BLaER1 treated with 17β-estradiol and CSF1 and Interleukin-3, amounts not matched to agents 10 nM and 100 nM (cell line): ENCODE measurements around the gene CASP2.

Source experiments
- H3K27ac ChIP-seq, 11 experiments: shearing (Covaris generic); formaldehyde crosslinking; 2 replicates each; pipeline ENCODE4 v1.8.1; 2022
- H3K27me3 ChIP-seq, 11 experiments: shearing (Covaris generic); formaldehyde crosslinking; 2 replicates each; pipeline ENCODE4 v1.8.1; 2022
- H3K36me3 ChIP-seq, 11 experiments: shearing (Covaris generic); formaldehyde crosslinking; 2 replicates each; pipeline ENCODE4 v1.8.1; 2022
- H3K4me1 ChIP-seq, 10 experiments: shearing (Covaris generic); formaldehyde crosslinking; 2 replicates each; pipeline ENCODE4 v1.8.1; 2022
- H3K4me2 ChIP-seq, 11 experiments: shearing (Covaris generic); formaldehyde crosslinking; 2 replicates each; pipeline ENCODE4 v1.8.1; 2022
- H3K4me3 ChIP-seq, 10 experiments: shearing (Covaris generic); formaldehyde crosslinking; 2 replicates each; pipeline ENCODE4 v1.8.1; 2022
- H3K9ac ChIP-seq, 11 experiments: shearing (Covaris generic); formaldehyde crosslinking; 2 replicates each; pipeline ENCODE4 v1.8.1; 2022
- H3K9me3 ChIP-seq, 11 experiments: shearing (Covaris generic); formaldehyde crosslinking; replicated peaks in 1 of 11; 2 replicates each; pipeline ENCODE4 v1.8.1; 2022
- H4K20me1 ChIP-seq, 11 experiments: shearing (Covaris generic); formaldehyde crosslinking; 2 replicates each; pipeline ENCODE4 v1.8.1; 2022
- Cebpa-rat ChIP-seq, 11 experiments: shearing (Covaris generic); IDR thresholded peaks; 2 replicates each; pipeline ENCODE4 v1.8.1; 2022

Gene CASP2

GRCh38 chr7:143304938-143305337 is 16.8 kb downstream of the CASP2 start:
- peaks cover 18 to 84% (median 46%) of the 10 kb centered on the region in 10 experiments for H3K4me1 ChIP-seq
- H3K4me3 ChIP-seq: no peak overlapping the region
- H4K20me1 ChIP-seq: peaks cover 0 to 51% (median 16%) of the 10 kb centered on the region in 11 experiments; a peak in 11 of 22 replicates
- H3K4me2 ChIP-seq: no peak overlapping the region
- H3K9me3 ChIP-seq: peaks cover 0 to 9% (median 0%) of the 10 kb centered on the region in 11 experiments; a peak in 4 of 22 replicates
- no peak overlapping the region for H3K9ac ChIP-seq
- peaks cover 76 to 100% (median 96%) of the 10 kb centered on the region in 11 experiments for H3K36me3 ChIP-seq
- H3K27me3 ChIP-seq: no peaks in the 10 kb centered on the region
- no peak overlapping the region for H3K27ac ChIP-seq
- TF ChIP-seq Cebpa-rat (IDR thresholded peaks at IDR 0.05): no peak

GRCh38 chr7:143305423-143306070 is 17.4 kb downstream of the CASP2 start:
- no peak for TF ChIP-seq Cebpa-rat (IDR thresholded peaks at IDR 0.05)
- H3K9me3 ChIP-seq: peaks cover 0 to 10% (median 0%) of the 10 kb centered on the region in 11 experiments; a peak in 4 of 22 replicates
- H3K4me2 ChIP-seq: peak overlapping the region in 3 of 11 experiments; percentile 3 to 16 (median 6); a peak in 2 of 22 replicates
- H3K27me3 ChIP-seq: no peaks in the 10 kb centered on the region
- no peak overlapping the region for H3K4me3 ChIP-seq
- H3K9ac ChIP-seq: peak overlapping the region in 1 of 11 experiments; percentile 31; a peak in 2 of 22 replicates
- H4K20me1 ChIP-seq: peaks cover 0 to 44% (median 16%) of the 10 kb centered on the region in 11 experiments; a peak in 10 of 22 replicates
- peaks cover 69 to 97% (median 89%) of the 10 kb centered on the region in 11 experiments for H3K36me3 ChIP-seq
- H3K4me1 ChIP-seq: peaks cover 18 to 84% (median 46%) of the 10 kb centered on the region in 10 experiments
- peak overlapping the region in 2 of 11 experiments; percentile 23 to 31; a peak in 2 of 22 replicates for H3K27ac ChIP-seq

- Histone ChIP-seq H3K27me3 (no peaks in the 10 kb centered on the region), H3K4me1 (peaks cover 17 to 78% (median 41%) of the 10 kb centered on the region in 10 experiments), H3K36me3 (peaks cover 42 to 70% (median 63%) of the 10 kb centered on the region in 11 experiments), H3K4me3 (no peak overlapping the region), H3K9me3 (peaks cover 0 to 14% (median 0%) of the 10 kb centered on the region in 11 experiments; a peak in 9 of 22 replicates), H3K27ac (peak overlapping the region in 1 of 11 experiments; percentile 1; a peak in 1 of 22 replicates), H4K20me1 (peaks cover 0 to 28% (median 15%) of the 10 kb centered on the region in 11 experiments; a peak in 9 of 22 replicates), H3K9ac (no peak overlapping the region), H3K4me2 (peak overlapping the region in 5 of 11 experiments; percentile 25 to 90 (median 82); a peak in 6 of 22 replicates)
- no peak for TF ChIP-seq Cebpa-rat (IDR thresholded peaks at IDR 0.05)
Observed at GRCh38 chr7:143308632-143309031, 20.5 kb downstream of the CASP2 start.

GRCh38 chr7:143314127-143314526 is 26.0 kb downstream of the CASP2 start:
- H3K9ac ChIP-seq: no peak overlapping the region
- H3K4me1 ChIP-seq: peaks cover 17 to 70% (median 45%) of the 10 kb centered on the region in 10 experiments
- peak overlapping the region in 2 of 11 experiments; percentile 14 to 15; a peak in 1 of 22 replicates for H3K27ac ChIP-seq
- no peak for TF ChIP-seq Cebpa-rat (IDR thresholded peaks at IDR 0.05)
- no peak overlapping the region for H3K4me3 ChIP-seq
- H3K27me3 ChIP-seq: no peaks in the 10 kb centered on the region
- H3K9me3 ChIP-seq: peaks cover 0 to 13% (median 0%) of the 10 kb centered on the region in 11 experiments; a peak in 7 of 22 replicates
- H4K20me1 ChIP-seq: no peaks in the 10 kb centered on the region; a peak in 1 of 22 replicates
- H3K4me2 ChIP-seq: peak overlapping the region in 5 of 11 experiments; percentile 1 to 71 (median 69); a peak in 8 of 22 replicates
- H3K36me3 ChIP-seq: peaks cover 0 to 16% (median 8%) of the 10 kb centered on the region in 11 experiments; a peak in 17 of 22 replicates

DNA sequence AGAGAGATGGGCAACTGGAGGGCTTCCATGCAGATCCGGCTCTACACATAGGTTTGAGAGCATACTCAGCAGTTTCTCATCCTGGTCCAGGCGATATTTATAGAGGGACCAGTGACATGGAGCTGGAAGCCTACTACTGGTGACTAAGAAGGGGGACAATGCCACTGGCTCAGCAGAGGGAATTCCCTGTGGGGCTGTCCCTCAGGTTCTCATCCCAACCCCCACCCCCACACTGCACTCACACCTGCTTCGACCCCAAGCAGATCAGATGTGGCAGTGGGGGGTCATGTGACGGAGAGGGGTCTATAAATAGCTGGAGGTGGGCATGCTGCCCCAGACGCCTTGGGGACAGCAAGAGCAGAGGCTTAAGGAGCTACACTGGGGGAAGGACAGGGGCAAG is 27.6 kb downstream of the CASP2 start, which contains the start of gene CLCN1:
Gene CLCN1 (plus strand): TSS at position 336 of the 400 bp plus-strand sequence. CDS start 102 bp downstream, outside the sequence.
- Histone ChIP-seq H3K4me1 (peaks cover 9 to 53% (median 30%) of the 10 kb centered on the region in 10 experiments), H3K4me2 (peak within 1 kb of the TSS in 7 of 11 experiments; percentile 3 to 71 (median 46); a peak in 11 of 22 replicates), H3K27ac (peak within 1 kb of the TSS in 2 of 11 experiments; percentile 10 to 26; a peak in 2 of 22 replicates), H3K9me3 (peaks cover 0 to 10% (median 0%) of the 10 kb centered on the region in 11 experiments; a peak in 5 of 22 replicates), H4K20me1 (no peaks in the 10 kb centered on the region), H3K27me3 (no peaks in the 10 kb centered on the region), H3K36me3 (peaks cover 0 to 8% (median 0%) of the 10 kb centered on the region in 11 experiments; a peak in 6 of 22 replicates), H3K9ac (no peak within 1 kb of the TSS), H3K4me3 (no peak within 1 kb of the TSS)
- TF ChIP-seq Cebpa-rat (IDR thresholded peaks at IDR 0.05): no peak

- Histone ChIP-seq H3K36me3 (peaks cover 0 to 8% (median 0%) of the 10 kb centered on the region in 11 experiments; a peak in 6 of 22 replicates), H3K27ac (no peak overlapping the region), H3K4me1 (peaks cover 2 to 52% (median 22%) of the 10 kb centered on the region in 10 experiments), H3K9ac (no peak overlapping the region), H4K20me1 (no peaks in the 10 kb centered on the region), H3K9me3 (peaks cover 0 to 10% (median 0%) of the 10 kb centered on the region in 11 experiments; a peak in 5 of 22 replicates), H3K4me2 (peak overlapping the region in 7 of 11 experiments; percentile 3 to 71 (median 46); a peak in 9 of 22 replicates), H3K27me3 (no peaks in the 10 kb centered on the region), H3K4me3 (no peak overlapping the region)
- TF ChIP-seq Cebpa-rat (IDR thresholded peaks at IDR 0.05): no peak
Observed at GRCh38 chr7:143316492-143316891, 28.3 kb downstream of the CASP2 start.

DNA sequence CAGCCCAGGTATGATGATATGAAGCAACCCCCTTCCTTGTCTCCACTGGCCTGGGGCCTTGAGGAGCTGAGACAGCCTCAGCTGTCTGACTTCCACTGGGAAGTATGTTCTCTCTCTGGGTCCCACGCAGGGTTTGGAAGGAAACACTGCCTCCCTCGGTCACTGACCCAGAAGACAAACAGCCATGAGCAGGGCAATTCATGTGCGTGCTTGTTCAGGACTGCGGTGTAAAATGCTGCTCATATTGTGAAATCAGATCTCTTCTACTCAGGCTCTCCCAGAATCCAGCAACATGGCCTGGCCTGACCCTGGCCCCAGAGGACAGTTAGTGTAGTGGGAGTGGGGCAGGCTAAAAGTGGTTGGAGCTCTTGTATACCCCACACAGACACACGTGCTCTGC is 30.5 kb downstream of the CASP2 start:
- Histone ChIP-seq H3K27ac (no peak overlapping the region), H3K4me3 (no peak overlapping the region), H3K9ac (no peak overlapping the region), H3K4me2 (peak overlapping the region in 1 of 11 experiments; percentile 22; a peak in 1 of 22 replicates), H4K20me1 (no peaks in the 10 kb centered on the region), H3K9me3 (no peaks in the 10 kb centered on the region), H3K36me3 (peaks cover 0 to under 1% (median 0%) of the 10 kb centered on the region in 11 experiments; a peak in 1 of 22 replicates), H3K4me1 (peaks cover 0 to 65% (median 19%) of the 10 kb centered on the region in 10 experiments; a peak in 12 of 20 replicates), H3K27me3 (no peaks in the 10 kb centered on the region)
- TF ChIP-seq Cebpa-rat (IDR thresholded peaks at IDR 0.05): no peak

GRCh38 chr7:143320620-143321019 is 32.5 kb downstream of the CASP2 start:
- peaks cover 0 to 65% (median 11%) of the 10 kb centered on the region in 10 experiments; a peak in 12 of 20 replicates for H3K4me1 ChIP-seq
- no peak overlapping the region for H3K27ac ChIP-seq

GRCh38 chr7:143321242-143321641 is 33.1 kb downstream of the CASP2 start:
- H4K20me1 ChIP-seq: no peaks in the 10 kb centered on the region
- no peak overlapping the region for H3K27ac ChIP-seq
- H3K9me3 ChIP-seq: no peaks in the 10 kb centered on the region
- H3K4me1 ChIP-seq: peaks cover 0 to 65% (median 5%) of the 10 kb centered on the region in 10 experiments; a peak in 12 of 20 replicates
- no peak for TF ChIP-seq Cebpa-rat (IDR thresholded peaks at IDR 0.05)
- no peak overlapping the region for H3K4me3 ChIP-seq
- H3K4me2 ChIP-seq: peak overlapping the region in 3 of 11 experiments; percentile 30 to 67 (median 60); a peak in 2 of 22 replicates
- H3K36me3 ChIP-seq: no peaks in the 10 kb centered on the region
- no peaks in the 10 kb centered on the region for H3K27me3 ChIP-seq
- no peak overlapping the region for H3K9ac ChIP-seq

More at GRCh38 chr7:143320620-143321019, 32.5 kb downstream of the CASP2 start:
- H3K9me3 ChIP-seq: no peaks in the 10 kb centered on the region
- H3K4me2 ChIP-seq: no peak overlapping the region
- no peaks in the 10 kb centered on the region for H3K27me3 ChIP-seq
- no peaks in the 10 kb centered on the region for H3K36me3 ChIP-seq
- H4K20me1 ChIP-seq: no peaks in the 10 kb centered on the region
- no peak for TF ChIP-seq Cebpa-rat (IDR thresholded peaks at IDR 0.05)
- H3K4me3 ChIP-seq: no peak overlapping the region
- no peak overlapping the region for H3K9ac ChIP-seq
